Mesenchymal stem cell (in vitro differentiated cells and primary cell): Measurements from ENCODE around the gene SIGLEC11.

Source experiments
- DNase-seq: peaks from one replicate; pipeline ENCODE4 v3.0.0-alpha.2; 2013
- H2AFZ ChIP-seq: one replicate; pipeline ENCODE4 v1.6.1; 2013; ENCODE audit warnings: low read depth, mild to moderate bottlenecking, control low read depth, inconsistent platforms, low read length, moderate library complexity
- H2AK5ac ChIP-seq: 2 replicates; pipeline ENCODE4 v1.6.1; 2013; ENCODE audit warnings: low read length, moderate library complexity, mild to moderate bottlenecking, inconsistent platforms; ENCODE audit not compliant: severe bottlenecking
- H2BK120ac ChIP-seq: one replicate; pipeline ENCODE4 v1.6.1; 2013; ENCODE audit warnings: low read depth, mild to moderate bottlenecking, inconsistent platforms, low read length, moderate library complexity
- H2BK12ac ChIP-seq, 2 experiments: one replicate each; pipeline ENCODE4 v1.6.1; 2013; ENCODE audit warnings: inconsistent platforms in 2 of 2, low read length in 2 of 2, mild to moderate bottlenecking in 2 of 2, moderate library complexity in 2 of 2, control low read depth in 1 of 2
- H2BK15ac ChIP-seq: one replicate; pipeline ENCODE4 v1.6.1; 2013; ENCODE audit warnings: mild to moderate bottlenecking, low read depth, inconsistent platforms; ENCODE audit not compliant: poor library complexity, severe bottlenecking
- H2BK5ac ChIP-seq: 2 replicates; pipeline ENCODE4 v1.6.1; 2013; ENCODE audit warnings: low read depth, mild to moderate bottlenecking, low read length, control low read depth, inconsistent platforms; ENCODE audit not compliant: poor library complexity, severe bottlenecking
- H3K14ac ChIP-seq, 2 experiments: one replicate each; pipeline ENCODE4 v1.6.1; 2013; ENCODE audit warnings: inconsistent platforms in 2 of 2, low read length in 2 of 2, control low read depth in 1 of 2, mild to moderate bottlenecking in 1 of 2, moderate library complexity in 1 of 2
- H3K18ac ChIP-seq, 2 experiments: one replicate each; pipeline ENCODE4 v1.6.1; 2013; ENCODE audit warnings: inconsistent platforms in 2 of 2, low read length in 2 of 2, control low read depth in 1 of 2, low read depth in 1 of 2, mild to moderate bottlenecking in 1 of 2
- H3K23ac ChIP-seq, 2 experiments: one replicate each; pipeline ENCODE4 v1.6.1; 2013; ENCODE audit warnings: inconsistent platforms in 2 of 2, low read length in 2 of 2, mild to moderate bottlenecking in 2 of 2, moderate library complexity in 2 of 2, control low read depth in 1 of 2
- H3K27ac ChIP-seq: 2 replicates; pipeline ENCODE4 v1.5.1; 2013; ENCODE audit warnings: mild to moderate bottlenecking, moderate library complexity, low read length, control low read depth, inconsistent platforms; ENCODE audit not compliant: poor library complexity, severe bottlenecking
- H3K27me3 ChIP-seq, 2 experiments: 2 replicates each; pipeline versions ENCODE4 v1.6.1 to v1.7.0; 2013; ENCODE audit warnings: low read length in 2 of 2, mild to moderate bottlenecking in 2 of 2, moderate library complexity in 2 of 2, control low read depth in 1 of 2, inconsistent platforms in 1 of 2; ENCODE audit not compliant: control insufficient read depth in 1 of 2, insufficient read depth in 1 of 2
- H3K36me3 ChIP-seq, 2 experiments: 2 replicates each; pipeline versions ENCODE4 v1.6.1 to v1.7.0; 2013; ENCODE audit warnings: low read length in 2 of 2, control low read depth in 1 of 2, inconsistent platforms in 1 of 2, low read depth in 1 of 2, mild to moderate bottlenecking in 1 of 2; ENCODE audit not compliant: insufficient read depth in 2 of 2, control insufficient read depth in 1 of 2
- H3K4ac ChIP-seq, 2 experiments: one replicate each; pipeline ENCODE4 v1.6.1; 2013; ENCODE audit warnings: inconsistent platforms in 2 of 2, low read length in 2 of 2, mild to moderate bottlenecking in 2 of 2, moderate library complexity in 2 of 2, control low read depth in 1 of 2, low read depth in 1 of 2
- H3K4me1 ChIP-seq: 2 replicates; pipeline ENCODE4 v1.6.1; 2013; ENCODE audit warnings: low read depth, low read length, control low read depth; ENCODE audit not compliant: control insufficient read depth, insufficient read depth
- H3K4me2 ChIP-seq: 2 replicates; pipeline ENCODE4 v1.6.1; 2013; ENCODE audit warnings: low read length, mild to moderate bottlenecking, inconsistent platforms; ENCODE audit not compliant: poor library complexity, severe bottlenecking
- H3K4me3 ChIP-seq, 2 experiments: 2 replicates each; pipeline versions ENCODE4 v1.5.1 to v1.7.0; 2013; ENCODE audit warnings: low read length in 2 of 2, mild to moderate bottlenecking in 2 of 2, control low read depth in 1 of 2, low read depth in 1 of 2; ENCODE audit not compliant: insufficient read depth in 1 of 2
- H3K79me1 ChIP-seq: replicated peaks from 2 replicates; pipeline ENCODE4 v1.6.1; 2013; ENCODE audit warnings: mild to moderate bottlenecking, control low read depth, low read length, inconsistent platforms; ENCODE audit not compliant: poor library complexity, severe bottlenecking
- H3K9ac ChIP-seq: 2 replicates; pipeline ENCODE4 v1.7.0; 2013; ENCODE audit warnings: mild to moderate bottlenecking, low read length, moderate library complexity
- H3K9me3 ChIP-seq: 2 replicates; pipeline ENCODE4 v1.7.0; 2013; ENCODE audit warnings: mild to moderate bottlenecking, low read length; ENCODE audit not compliant: control insufficient read depth
- H4K8ac ChIP-seq: one replicate; pipeline ENCODE4 v1.6.1; 2013; ENCODE audit warnings: inconsistent platforms, mild to moderate bottlenecking, low read length, moderate library complexity
- H4K91ac ChIP-seq: one replicate; pipeline ENCODE4 v1.6.1; 2013; ENCODE audit warnings: mild to moderate bottlenecking, low read length, inconsistent platforms
- WGBS: methylation state at CpG from one replicate; pipeline ENCODE4 v1.1.7; 2013; ENCODE audit warnings: mixed read lengths; 5-methylcytosine and 5-hydroxymethylcytosine counted together

Gene SIGLEC11

DNA sequence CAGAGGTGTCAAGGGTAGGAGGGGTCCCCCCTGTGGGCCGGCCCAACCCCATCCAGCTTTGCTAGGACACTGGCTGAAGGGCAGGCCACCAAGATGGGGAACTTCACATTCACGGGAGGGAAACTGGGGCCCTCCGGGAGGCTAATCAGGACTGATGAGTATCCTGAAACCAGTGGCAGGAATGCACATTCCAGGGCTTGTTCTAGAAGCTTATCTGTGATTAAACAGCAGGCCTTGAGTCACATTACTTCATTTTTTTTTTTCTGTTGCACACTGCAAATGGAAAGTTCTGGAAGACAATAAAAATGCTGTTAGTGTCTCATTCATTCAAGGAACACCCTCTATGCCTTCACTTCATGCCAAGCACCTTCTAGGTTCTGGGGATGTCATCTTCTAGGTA is 15.5 kb upstream of the SIGLEC11 start:
- Histone ChIP-seq H3K9ac (no peak overlapping the region), H3K18ac (no peak overlapping the region), H3K36me3 (peaks cover 18 to 45% of the 10 kb centered on the region in 2 experiments), H3K4me2 (no peak overlapping the region), H2BK15ac (no peak overlapping the region), H2BK120ac (no peak overlapping the region), H3K27ac (no peak overlapping the region), H2AFZ (no peak overlapping the region), H2AK5ac (no peak overlapping the region), H3K14ac (no peak overlapping the region), H3K27me3 (peaks cover 7 to 14% of the 10 kb centered on the region in 2 experiments), H3K9me3 (no peaks in the 10 kb centered on the region), H3K4ac (no peak overlapping the region), H3K23ac (no peak overlapping the region), H4K8ac (no peak overlapping the region), H2BK12ac (no peak overlapping the region), H3K79me1 (no peaks in the 10 kb centered on the region), H4K91ac (no peak overlapping the region), H2BK5ac (no peak overlapping the region), H3K4me1 (no peaks in the 10 kb centered on the region), H3K4me3 (no peak overlapping the region)
- DNase-seq = no peak
- WGBS = 97% methylated on average over 3 of the region's 3 CpGs

GRCh38 chr19:49975051-49975450 is 14.1 kb upstream of the SIGLEC11 start:
- Histone ChIP-seq H2BK5ac (no peak overlapping the region), H3K4ac (no peak overlapping the region), H3K27ac (no peak overlapping the region), H3K36me3 (peaks cover 18 to 37% of the 10 kb centered on the region in 2 experiments), H3K4me1 (no peaks in the 10 kb centered on the region), H3K27me3 (peaks cover 7 to 17% of the 10 kb centered on the region in 2 experiments), H2BK120ac (no peak overlapping the region), H3K4me3 (no peak overlapping the region), H3K14ac (no peak overlapping the region), H3K23ac (no peak overlapping the region), H3K9ac (no peak overlapping the region), H3K9me3 (no peaks in the 10 kb centered on the region), H2BK15ac (no peak overlapping the region), H2AK5ac (no peak overlapping the region), H4K8ac (no peak overlapping the region), H2AFZ (no peak overlapping the region), H3K79me1 (no peaks in the 10 kb centered on the region), H2BK12ac (no peak overlapping the region), H4K91ac (no peak overlapping the region), H3K18ac (no peak overlapping the region), H3K4me2 (no peak overlapping the region)
- 89% methylated on average over 7 of the region's 7 CpGs for WGBS
- no peak for DNase-seq

GRCh38 chr19:49973987-49974386 is 13.0 kb upstream of the SIGLEC11 start:
- 94% methylated on average over 18 of the region's 18 CpGs for WGBS
- no peaks in the 10 kb centered on the region for H3K9me3 ChIP-seq
- H3K9ac ChIP-seq = no peak overlapping the region
- no peaks in the 10 kb centered on the region for H3K79me1 ChIP-seq
- no peak overlapping the region for H4K8ac ChIP-seq
- peaks cover 17 to 36% of the 10 kb centered on the region in 2 experiments for H3K36me3 ChIP-seq
- no peak overlapping the region for H2BK120ac ChIP-seq
- no peak overlapping the region for H2BK12ac ChIP-seq
- H3K27me3 ChIP-seq = peaks cover 9 to 20% of the 10 kb centered on the region in 2 experiments
- no peak overlapping the region for H2AFZ ChIP-seq
- no peak overlapping the region for H3K4me2 ChIP-seq
- no peak overlapping the region for H3K4ac ChIP-seq
- H2BK5ac ChIP-seq = no peak overlapping the region
- no peaks in the 10 kb centered on the region for H3K4me1 ChIP-seq
- H3K23ac ChIP-seq = no peak overlapping the region
- H3K4me3 ChIP-seq = no peak overlapping the region
- H4K91ac ChIP-seq = no peak overlapping the region
- no peak overlapping the region for H3K14ac ChIP-seq
- DNase-seq = no peak
- no peak overlapping the region for H2BK15ac ChIP-seq
- H2AK5ac ChIP-seq = no peak overlapping the region
- H3K18ac ChIP-seq = no peak overlapping the region
- no peak overlapping the region for H3K27ac ChIP-seq

GRCh38 chr19:49972841-49973240 is 11.9 kb upstream of the SIGLEC11 start:
- peaks cover 12 to 29% of the 10 kb centered on the region in 2 experiments for H3K27me3 ChIP-seq
- H3K14ac ChIP-seq = no peak overlapping the region
- H3K27ac ChIP-seq = no peak overlapping the region
- H2AFZ ChIP-seq = no peak overlapping the region
- no peak overlapping the region for H2AK5ac ChIP-seq
- no peak overlapping the region for H3K23ac ChIP-seq
- WGBS = 89% methylated on average over 5 of the region's 6 CpGs
- no peak for DNase-seq
- no peak overlapping the region for H3K9ac ChIP-seq
- H3K18ac ChIP-seq = no peak overlapping the region
- H3K4me3 ChIP-seq = no peak overlapping the region
- no peak overlapping the region for H2BK12ac ChIP-seq
- H4K91ac ChIP-seq = no peak overlapping the region
- H3K79me1 ChIP-seq = no peaks in the 10 kb centered on the region
- no peak overlapping the region for H2BK120ac ChIP-seq
- H3K36me3 ChIP-seq = peaks cover 9 to 24% of the 10 kb centered on the region in 2 experiments
- H4K8ac ChIP-seq = no peak overlapping the region
- H3K4ac ChIP-seq = no peak overlapping the region
- no peak overlapping the region for H2BK5ac ChIP-seq
- H3K9me3 ChIP-seq = no peaks in the 10 kb centered on the region
- H3K4me1 ChIP-seq = no peaks in the 10 kb centered on the region
- no peak overlapping the region for H2BK15ac ChIP-seq
- H3K4me2 ChIP-seq = no peak overlapping the region
